ENCODE data around the gene CAB39.

CAB39 gene

DNA sequence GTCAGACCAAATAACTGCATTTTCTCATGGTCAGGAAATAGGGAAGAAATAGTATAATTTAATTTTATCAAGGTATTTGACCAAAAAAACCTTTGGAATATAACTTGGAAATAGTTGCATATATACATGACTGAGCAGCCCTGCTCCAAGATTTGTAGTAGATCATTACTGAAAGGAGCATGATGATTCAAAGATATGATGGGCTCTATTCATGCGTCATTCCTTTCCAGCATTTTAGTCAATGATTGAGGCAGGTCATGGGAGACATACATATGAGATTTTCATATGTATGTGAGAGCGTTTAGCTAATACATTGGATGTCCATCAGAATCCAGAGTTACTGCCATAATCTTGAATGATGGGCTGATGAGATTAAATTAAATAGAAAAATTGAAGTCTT lies 74.5 kb downstream of the CAB39 start:
- DNase-seq = no peak

DNA sequence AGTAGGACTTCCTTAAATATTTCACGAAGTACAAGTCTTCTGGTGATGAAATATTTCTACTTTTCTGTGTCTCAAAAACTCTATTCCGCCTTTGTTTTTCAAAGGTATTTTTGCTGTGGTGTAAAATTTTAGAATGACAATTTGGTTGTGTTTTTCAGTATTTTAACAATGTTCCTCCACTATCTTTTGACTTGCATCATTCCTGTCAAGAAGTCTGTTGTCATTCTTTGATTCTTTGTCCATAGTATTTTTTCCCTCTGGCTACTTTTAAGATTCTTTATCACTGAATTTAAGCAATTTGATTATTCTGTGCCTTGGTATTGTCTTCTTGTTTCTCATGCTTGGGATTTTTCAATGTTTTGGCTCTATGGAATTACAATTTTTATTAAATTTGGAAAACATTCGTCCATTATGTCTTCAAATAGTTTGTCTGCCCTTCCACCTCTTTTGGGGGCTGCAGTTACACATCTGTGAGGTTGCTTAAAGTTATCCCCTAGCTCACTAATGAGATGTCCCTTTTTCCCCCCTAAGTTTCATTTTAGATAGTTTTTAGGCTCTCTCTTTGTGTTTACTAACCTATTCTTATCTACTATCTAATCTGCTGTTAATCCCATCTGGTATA lies 76.0 kb downstream of the CAB39 start:
- DNase-seq = no peak

DNA sequence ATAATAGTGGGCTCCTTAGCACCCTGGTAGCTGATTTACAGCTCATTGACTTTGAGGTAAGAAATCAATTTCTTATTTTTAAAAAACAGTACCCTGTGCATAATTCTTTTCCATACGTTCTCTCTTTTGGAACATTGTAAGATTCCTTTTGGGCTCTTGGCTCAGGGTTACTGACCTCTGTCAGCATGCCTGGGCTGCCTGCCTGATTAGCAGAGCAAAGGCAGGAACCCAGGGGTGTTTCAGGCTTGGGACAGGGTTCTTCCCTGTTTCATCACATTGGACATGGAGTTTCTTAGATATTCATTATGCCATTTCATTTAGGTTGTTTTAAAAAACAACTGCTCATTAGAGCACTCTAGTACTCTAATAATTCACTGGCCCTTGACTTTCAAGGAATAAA lies 78.3 kb downstream of the CAB39 start:
- no peak for DNase-seq

DNA sequence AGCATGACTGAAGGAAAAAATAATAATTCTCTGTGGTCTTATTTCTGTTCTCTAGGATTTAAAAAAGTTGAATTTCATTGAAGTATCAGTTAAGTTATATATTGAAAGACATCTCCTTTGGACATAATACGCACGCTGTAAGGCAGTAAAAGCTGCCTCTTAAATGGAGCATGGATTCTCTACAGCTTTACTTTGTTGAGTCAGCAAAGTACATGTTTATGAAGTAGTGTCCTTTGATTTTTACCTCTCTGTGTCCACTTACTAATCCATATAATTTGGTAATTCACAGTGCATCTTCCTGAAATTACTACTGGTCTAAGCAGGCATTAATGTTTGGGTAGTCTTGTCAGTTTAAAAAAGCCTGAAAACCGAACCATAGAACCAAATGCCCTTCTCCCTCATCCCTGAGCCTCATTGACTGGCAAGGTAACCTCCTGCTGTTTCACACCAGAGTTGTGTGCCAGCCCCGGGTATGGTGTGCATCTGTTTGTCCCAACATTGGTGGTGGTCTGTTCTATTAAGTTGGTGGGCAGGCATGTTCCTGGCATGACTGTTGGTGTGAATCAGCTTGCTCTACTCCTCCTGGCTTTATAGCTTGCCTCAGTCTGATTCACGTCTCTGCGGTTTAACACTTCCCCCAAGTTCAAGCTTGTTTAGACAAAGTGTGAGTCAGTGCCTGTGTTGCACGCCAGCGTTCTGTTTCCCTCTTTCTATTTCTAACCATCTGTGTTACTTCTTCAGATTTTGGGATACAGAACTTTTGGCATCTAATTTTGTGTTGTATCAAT lies 81.1 kb downstream of the CAB39 start:
- peak; percentile 38 for DNase-seq

DNA sequence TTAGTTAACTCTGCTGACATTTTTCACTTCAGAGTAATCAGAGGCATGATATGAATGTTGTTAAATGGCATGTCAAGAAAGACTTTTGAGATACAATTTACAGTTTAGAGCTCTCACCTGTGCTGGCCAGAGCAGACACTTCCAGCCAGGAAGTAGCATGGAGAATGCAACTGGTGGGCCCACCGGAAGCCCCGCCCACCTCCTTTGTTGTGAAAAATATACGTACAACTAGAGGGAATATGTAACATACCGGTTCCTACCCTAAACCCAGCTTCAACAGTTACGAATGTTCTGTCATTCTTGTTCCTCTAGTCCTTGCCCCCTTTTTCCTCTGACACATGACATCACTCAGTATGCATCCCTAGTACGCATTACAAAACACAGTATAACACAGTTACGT lies 81.9 kb downstream of the CAB39 start:
- no peak for DNase-seq

DNA sequence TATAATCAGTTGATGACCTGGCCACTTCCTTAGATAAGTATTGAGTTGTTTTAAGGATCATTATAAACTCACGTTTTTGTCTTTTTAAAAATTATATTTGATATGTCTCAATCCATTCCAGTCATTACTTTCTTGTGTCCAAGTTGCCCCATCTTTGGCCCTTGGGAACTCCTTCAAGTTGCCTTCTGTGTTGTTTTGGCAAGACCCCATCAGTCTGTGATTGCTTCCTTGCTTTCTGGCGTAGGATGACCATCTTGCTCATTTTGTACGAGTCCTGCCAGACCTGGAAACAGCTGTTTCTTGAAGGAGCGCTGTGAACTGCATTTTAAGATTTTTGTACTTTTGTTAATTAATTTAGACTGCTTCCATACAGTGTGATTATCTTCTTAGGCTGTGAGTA lies 83.2 kb downstream of the CAB39 start:
- DNase-seq = no peak

DNA sequence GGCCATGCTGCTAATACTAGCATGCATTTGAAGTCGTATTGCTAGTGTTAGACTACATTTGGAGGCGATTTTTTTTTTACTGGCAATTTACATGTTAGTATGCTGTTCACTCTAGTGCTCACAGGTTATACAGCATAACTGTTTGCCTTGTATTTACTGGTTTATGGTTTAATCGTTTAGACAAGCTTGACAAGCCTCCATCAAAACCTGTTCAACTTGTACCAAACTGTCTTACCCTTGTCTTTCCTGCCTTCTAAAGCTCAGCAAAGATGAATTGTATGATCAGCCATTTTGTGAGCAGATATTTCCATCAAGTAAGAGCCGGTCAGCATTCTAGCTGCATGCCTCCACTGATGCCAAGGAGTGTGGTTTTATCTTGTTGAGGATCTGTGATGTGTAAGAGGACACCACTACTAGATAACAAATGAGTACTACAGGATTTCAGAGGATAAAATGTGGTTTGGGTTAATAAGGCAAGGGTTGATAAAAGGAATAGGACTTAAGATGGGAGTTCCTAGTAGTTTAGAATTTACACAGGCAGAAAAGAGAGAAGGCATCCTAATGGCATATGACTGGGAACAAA lies 83.7 kb downstream of the CAB39 start:
- no peak for DNase-seq

DNA sequence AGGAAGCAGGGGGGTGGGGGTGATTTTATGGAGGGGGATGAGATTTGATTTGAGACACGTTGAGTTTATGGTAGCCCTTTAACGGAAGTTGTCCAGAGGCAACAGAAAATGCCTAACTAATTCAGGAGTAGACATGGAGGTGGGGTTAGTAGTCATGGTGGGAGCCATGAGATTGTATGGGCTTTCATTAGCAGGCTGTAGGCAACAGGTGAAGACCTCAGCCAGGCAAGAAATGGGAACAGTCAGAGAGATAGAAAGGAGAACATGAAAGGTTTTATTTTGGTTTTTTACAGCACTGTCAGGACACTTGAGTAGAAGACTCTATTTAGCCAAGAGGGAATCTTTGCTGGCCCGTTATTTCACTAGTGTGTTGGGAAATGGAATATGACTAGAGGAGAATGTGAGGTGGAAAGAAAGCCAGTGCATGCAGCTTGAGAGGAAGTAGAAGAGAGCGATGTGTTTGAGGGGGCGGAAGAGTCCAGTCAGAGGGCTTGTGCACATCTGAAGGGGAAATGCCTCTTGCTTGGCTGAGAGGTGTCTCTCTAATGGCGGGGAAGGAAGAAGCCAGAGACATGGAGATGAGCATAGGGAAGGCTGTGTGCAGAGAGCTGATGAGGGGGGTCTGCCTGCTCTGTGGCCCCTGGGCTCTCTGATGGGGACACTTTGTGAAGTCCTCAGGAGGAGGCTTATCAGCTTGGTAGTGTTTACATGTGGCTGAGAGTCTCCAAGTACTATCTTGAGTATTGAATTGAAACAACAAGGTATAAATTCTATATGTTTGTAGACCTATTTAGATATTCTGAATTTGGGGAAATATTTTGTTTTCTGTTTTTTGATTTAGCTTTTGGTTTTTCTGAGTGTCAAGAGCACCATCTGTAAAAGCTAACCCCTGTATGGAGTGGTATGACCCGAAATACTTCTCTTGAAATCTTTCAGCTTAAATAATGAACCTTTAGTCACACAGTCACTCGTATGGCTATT lies 85.2 kb downstream of the CAB39 start:
- peak; percentile 9 for DNase-seq

DNA sequence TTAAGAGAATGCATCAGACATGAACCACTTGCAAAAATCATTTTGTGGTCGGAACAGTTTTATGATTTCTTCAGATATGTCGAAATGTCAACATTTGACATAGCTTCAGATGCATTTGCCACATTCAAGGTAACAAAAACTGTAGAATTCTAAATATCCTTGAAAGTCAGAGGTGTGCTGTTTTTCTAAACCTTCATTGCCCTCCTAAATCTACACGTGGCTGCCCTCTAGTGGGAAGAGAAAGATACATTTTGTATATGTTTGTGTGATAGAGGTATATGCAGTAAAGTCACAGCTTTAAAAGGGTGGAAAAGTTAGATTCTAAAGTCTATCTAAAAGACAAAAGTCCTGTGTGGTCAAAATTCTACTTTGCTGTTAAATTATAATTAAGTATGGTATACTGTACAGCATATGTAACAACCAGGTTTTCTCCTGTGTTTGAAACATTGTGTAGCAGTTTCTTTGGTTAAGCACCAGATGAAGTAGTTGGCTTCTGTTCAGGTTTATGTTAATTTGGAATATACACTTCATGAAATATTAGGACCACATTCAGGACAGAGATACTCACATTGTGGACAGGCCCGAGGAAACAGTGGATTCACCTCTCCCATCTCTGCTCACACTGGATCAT lies 86.2 kb downstream of the CAB39 start:
- no peak for DNase-seq

DNA sequence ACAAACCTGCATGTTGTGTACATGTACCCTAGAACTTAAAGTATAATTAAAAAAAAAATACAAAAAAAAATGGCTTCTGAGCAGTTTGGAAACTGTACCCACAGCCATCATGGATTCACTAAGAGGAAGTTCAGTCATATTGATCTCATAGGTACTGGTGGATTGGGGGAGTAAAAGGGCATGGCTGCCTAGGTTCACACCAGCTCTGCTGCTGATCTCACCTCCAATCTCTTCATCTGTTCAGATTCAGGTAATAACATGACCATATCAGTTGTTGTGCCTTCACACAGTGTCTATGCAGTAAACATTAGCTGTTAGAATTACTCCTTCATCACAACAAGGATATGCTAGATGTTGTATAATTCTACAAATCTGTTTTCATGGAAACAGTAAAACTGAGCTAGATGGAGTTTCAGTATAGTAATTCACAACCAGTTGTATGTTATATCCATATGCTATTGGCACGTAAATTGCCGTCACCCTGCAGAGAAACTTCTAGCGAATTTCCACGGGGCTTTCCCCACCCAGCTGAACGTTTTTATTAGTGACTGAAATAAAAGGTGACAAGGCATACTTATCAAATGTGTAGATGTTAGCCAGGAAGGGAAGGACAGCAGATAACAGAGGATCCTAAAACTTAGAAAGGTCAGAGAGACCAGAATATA lies 92.8 kb downstream of the CAB39 start:
- no peak for DNase-seq

DNA sequence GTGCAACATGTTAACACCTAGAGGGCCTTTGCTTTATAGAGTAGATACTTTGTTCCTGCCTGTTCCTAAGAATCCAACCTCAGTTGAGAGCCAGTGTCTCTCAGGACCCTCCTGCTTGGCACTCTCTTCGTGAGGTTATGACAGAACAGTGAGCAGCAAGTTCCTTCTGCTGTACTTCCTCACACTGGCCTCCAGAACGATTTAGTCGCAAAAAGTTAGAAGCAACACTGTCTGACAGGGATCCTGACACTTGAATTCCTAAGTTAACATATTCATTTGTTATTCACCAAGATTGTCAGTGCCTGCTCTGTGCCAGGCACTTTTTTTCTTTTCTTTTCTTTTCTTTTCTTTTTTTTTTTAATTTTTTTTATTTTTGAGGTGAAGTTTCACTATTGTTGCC lies 95.1 kb downstream of the CAB39 start:
- DNase-seq = no peak

DNA sequence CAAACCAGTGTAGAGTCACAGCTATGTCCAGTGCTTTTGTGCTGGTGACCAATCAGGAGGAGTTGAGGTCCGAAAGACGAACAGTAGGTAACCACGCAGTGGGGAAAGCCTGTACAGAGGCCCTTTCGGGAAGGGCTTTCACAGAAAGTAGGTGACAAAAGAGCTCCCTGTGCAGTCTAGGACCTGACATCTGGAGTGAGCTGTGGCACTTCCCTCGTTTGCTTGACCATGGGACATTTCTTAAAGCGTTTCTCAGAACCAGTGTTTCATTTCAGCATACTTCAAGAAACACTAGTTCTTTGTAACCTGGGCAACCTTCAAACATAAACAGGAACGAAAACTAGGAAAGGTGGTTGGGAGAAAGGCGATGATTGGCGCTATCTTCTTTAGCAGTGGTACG lies 96.4 kb downstream of the CAB39 start:
- no peak for DNase-seq

DNA sequence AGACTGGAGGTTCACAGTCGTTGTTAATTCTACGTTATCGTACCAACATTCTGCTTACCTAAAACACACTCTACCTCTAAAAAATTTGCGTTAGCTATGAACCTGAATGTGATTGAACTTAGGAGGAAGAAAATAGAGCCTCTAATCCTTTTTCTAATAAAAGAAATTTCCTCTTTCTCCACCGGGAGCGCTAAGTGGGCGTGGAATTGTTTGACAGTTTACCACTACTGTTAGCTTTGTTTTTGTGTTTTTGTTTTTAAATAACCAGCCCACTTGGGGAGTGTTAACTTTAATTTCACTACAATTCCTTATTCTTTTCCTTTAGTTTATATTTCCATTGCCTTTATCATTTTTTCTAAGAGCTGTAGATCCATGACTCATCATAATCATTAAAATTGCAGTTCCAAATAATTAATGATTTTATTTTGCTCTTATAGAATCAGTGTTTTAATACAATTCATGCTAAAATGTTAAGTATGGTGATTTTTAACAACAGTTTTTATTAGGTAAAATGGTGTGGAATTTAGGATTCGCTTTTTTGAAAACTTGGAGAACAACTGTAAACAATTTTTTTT lies 97.1 kb downstream of the CAB39 start:
- DNase-seq = no peak

DNA sequence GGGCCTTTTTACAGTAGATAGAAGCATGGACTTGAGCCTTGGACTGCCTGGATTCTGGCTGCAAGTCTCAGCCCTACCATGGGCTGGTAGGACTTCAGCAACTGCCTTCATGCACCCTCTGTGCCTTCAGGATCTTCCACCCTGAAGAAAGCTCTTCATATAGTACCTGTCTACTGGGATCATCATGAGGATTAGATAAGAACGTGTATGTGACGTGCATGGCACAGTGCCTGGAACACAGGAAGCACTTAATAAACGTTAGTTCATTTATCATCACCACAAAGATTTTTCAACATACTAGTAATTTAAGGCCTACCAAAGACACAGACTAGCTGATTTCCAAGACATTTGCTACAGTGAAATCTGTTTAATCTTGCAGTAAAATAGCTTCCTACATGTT lies 98.9 kb downstream of the CAB39 start:
- no peak for DNase-seq

DNA sequence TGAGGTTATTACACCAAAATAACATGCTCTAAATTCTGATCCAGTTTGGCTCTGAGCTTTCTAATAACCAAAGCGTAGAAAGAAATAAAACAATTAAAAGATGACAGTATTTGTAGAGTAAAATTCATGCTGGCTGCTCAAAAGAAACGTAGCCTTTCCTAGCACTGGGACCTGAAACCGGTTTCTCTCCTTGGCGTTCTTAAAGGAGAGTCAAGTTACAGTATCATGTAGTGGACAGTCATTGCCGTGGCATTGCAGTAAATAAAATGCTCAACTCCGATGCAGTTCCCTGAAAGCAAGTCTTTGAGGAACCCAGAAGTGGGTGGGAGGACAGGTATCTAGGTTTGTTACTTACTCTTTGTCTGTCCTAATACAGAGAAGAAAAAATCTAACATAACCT lies 99.4 kb downstream of the CAB39 start:
- DNase-seq = no peak

DNA sequence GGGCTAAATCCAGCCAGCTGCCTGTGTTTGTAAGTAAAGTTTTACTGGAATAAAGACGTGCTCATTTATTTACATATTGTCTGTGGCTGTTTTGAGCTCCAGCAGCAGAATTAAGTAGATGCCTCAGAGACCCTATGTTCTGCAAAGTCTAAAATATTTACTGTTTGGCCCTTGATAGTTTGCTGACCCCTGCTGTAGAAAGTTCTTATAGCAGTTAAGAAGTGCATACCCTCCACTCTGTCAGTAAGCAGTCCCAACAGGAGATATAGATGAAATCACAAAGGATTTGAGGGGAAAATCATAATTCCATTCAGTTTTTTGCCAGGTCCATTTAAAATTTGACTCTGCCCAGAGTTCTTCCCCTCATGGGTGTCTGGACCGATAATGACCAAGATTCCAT lies 102.0 kb downstream of the CAB39 start:
- no peak for DNase-seq

DNA sequence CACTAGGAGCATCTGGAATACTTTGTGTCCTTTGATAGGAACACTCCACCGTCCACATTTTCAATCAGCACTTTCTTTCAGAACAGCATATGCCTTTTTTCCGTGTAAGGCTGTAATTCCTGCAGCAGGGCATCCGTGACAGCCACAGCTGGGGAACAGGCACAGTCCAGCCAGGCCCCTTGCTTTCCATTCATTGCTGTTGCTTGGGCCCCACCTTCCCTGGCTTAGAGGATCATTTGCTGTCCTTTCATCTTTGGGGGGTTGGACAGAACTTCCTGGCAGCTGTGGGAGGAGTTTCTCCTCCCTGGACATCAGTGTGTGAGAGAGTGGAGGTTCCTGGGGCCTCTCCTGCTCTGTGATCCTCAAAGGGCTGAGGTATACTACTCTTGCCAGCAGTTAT lies 102.4 kb downstream of the CAB39 start:
- DNase-seq = no peak

DNA sequence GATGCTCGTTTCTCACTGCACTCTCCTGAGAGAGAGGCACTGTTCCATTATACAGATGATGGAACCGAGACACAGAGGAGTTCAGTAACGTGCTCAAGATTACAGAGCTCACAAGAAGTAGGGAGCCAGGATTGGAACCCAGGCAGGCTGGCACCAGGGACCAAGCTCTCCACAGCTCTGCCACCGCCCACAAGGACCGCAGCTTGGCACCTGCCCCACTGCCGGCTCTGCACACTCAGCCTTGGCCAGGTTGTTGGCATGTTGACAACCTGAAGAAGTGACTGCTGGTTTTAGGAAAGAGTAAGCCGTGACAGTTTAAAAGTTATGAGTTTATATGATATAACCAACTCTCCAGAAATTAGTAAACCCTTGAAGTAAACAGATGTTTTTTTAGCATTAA lies 104.1 kb downstream of the CAB39 start:
- no peak for DNase-seq

DNA sequence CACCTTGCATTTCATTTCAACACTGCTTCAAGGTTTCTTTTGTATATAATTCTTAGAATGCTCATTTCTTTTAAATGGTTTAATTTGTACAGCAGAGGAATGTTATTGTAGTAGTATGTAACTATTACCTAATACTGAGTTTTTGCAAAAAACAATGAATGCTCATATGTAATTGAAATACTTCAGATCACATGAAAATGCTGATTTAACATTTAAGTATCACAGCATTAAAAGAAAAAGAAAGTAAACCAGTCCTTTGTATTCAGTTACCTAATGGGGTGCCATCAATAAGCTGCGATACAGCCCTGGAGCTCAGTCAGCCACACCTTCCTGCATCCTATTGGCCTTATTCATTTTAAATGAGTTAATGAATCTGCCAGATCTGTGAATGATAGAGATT lies 106.8 kb downstream of the CAB39 start:
- no peak for DNase-seq

DNA sequence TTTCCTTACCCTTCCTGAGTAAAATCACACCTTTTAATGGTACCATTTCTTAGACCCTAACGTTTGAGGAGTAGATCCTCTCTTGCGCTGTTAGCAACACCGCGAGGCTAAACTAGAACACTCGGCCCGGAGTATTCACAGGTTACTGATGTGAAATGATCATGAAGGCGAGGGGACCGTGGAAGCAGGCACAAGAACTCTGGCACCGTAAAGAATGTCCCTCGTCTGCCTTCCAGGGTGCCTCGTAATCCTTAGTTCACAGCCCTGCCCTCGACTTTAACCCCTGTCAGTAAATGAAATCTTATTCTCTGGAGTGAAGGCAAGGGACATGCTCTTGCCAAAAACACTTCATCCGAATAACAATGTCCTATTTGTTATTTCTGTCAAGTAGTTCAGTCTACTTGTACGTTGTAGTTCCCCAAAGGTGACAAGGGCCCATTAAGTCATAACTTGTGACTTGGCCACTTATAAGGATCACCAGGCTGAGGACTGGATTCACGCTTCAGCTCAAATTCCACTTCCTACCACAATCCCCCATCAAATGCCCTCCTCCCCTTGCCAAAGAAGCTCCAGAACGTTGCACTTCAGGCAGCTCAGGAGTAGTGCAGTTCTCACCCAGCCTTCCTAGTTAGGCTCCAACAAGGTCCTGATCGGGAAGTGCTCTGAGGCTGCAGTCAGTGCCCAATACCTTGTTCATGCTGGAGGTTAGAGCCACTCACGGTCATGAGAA lies 108.8 kb downstream of the CAB39 start:
- no peak for DNase-seq

DNA sequence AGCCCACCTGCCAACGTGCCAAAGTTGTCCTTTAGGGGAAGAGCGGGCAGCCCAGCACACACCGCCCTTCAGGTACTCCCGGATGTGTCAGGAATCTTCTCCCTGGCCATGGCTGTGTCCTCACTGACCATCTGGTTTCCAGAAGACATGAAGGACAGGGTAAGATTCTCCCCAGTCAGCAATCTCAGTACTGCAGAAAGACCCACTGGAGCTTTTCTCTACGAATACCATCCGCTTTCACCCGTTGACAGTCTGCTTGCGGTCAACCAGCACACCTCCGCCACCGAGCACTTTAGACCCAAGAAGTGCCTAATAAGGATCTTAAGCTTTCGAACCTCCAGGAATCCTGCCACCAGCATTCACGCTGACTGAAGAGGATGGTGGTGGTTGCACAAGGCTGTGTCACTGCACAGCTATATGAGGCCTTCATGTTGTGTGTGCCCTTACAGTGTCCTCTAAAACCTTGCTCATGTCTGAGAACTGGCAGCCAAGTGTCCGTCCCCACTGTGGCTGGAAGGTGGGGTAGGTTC lies 109.4 kb downstream of the CAB39 start:
- no peak for DNase-seq

All from midbrain (tissue), 1 donor.